HG03139 (cell line): ENCODE measurements around the gene PRRC1.

ENCODE experiments used
- ATAC-seq: cut with Tn5 transposase; IDR thresholded peaks from one replicate; pipeline ENCODE4 v1.9.1; 2021; ENCODE audit not compliant: unreplicated experiment

The PRRC1 gene

DNA sequence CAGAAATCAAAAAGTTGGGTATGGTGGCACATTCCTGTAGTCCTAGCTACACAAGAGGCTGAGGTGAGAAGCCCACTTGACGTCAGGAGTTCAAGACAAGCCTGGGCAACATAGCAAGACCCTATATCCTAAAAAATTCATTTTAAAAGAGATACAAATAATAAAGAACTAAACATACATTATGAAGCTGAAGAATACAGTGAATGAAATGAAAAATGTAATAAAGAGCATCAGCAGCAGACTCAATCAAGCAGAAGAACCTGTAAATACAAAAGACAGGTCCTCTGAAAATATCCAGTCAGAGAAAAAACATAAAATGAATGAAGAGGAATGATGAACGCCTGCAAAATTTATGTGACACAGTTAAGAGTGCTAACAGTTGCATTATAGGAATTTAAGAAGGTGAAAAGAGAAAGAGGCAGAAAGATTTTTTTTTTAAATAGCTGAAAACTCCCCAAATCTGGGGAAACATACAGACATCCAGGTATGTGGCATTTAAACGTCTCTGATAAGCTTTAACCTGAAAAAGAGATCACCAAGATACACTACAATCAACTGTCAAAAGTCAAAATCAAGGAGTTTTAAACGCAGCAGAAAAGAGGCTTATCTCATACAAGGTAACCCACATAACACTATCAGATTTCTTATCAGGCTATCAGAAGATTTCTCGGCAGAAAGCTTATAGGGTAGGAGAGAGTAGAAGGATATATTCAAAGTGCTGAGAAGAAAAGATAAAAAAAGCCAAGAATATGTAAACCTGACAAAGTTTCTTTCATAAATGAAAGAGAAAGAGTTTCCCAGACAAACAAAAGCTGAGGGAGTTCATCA is 57.6 kb downstream of the PRRC1 start:
- no peak for ATAC-seq

DNA sequence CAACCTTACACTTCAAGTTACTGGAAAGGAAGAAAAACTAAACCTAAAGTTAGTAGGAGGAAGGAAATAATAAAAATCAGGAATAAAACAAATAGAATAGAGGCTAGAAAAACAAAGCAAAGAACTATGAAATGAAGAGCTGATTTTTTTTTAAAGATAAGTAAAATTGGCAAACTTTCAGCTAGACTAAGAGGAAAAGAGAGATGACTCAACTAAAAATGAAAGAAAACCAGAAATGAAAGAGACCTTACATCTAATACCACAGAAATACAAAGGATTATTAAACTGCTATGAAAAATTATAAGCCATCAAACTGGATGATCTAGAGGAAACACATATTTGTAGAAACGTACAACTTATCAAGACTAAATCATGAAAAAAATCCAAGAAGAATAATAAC is 60.0 kb downstream of the PRRC1 start:
- ATAC-seq: no peak

DNA sequence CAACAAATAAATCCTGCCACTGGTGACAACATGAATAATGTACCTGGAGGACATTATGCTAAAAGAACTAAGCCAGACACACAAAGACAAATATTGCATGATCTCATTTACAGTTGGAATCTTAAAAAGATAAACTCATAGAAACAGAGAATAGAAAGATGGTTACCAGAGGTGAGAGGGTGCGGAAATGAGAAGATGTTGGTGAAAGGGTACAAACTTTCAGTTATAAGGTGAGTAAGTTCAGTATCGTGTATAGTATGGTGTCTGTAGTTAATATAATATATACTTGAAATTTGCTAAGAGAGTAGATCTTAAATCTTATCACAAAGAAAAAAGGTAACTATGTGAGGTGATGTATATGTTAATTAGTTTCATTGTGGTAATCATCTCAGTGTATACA is 63.3 kb downstream of the PRRC1 start:
- ATAC-seq: no peak

DNA sequence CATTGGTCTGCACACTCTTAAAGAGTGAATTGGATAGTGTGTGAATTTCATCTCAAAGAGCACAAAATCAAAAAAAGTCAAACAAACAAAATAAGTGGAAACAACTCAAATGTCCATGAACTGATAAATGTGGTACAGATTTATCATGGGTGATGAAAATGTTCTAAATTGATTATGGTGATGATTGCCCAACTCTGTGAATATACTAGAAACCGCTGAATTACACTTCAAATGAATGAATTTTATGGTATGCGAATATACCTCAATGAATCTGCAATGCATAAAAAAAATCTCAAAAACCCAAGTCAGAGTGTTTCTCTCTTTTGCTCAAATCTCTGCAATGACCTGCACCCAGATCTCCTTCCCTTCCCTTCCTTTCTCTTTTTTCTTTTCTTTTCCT is 64.0 kb downstream of the PRRC1 start:
- ATAC-seq: no peak

DNA sequence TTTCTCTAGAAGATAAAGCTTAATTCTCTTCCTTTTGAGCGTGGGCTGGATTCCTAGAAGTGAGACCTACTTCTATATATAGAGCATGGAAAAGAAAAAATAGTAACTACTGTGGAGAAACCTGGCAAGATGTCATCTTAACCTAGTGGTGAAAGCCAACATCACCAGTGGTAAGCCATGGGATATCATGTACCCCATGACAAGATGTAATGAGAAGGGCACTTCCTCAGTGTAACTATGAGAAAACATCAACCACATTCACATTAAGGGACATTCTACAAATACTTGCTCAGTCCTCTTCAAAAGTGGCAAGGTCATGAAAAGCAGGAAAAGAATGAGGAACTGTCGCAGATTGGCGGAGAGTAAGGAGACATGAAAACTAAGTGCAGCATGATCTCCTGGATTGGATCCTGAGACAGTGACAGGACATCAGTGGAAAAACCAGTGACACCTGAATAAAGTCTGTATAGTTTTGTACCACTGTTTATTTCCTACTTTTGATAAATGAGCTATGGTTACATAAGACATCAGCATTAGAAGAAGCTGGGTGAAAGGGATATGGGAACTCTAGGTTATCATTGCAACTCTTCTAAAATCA is 65.4 kb downstream of the PRRC1 start:
- no peak for ATAC-seq

DNA sequence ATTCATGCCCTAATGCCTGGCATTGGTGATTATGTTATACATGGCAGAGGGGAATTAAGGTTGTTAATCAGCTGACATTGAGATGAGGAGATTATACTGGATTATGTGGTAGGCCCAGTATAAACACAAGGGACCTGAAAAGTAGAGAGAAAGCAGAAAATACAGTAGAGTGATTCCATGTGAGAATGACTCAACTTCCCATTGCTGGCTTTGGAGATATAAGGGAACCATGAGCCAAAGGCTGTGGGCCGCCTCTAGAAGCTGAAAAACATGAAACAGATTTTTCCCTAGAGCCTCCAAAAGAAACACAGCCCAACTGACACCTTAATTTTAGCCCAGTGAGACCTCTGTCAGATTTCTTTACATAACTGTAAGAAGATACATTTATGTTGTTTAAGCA is 66.4 kb downstream of the PRRC1 start:
- no peak for ATAC-seq

DNA sequence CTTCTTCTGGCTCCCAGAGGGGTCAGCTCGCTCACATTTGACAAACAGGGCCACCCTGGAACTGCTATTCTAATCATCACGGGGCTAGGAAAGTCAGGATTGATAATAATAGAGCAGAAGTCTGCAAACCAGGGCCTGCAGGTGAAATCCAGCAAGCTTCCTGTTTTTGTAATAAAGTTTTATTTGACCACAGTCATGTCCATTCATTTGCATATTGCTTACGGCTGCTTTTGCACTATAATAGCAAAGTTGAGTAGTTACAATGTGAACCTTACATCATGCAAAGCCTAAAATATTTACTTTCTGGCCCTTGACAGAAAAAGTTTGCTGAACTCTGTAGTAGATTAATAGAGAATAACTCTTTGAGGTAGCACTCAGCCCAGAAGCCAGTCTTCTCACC is 68.2 kb downstream of the PRRC1 start:
- ATAC-seq: no peak

DNA sequence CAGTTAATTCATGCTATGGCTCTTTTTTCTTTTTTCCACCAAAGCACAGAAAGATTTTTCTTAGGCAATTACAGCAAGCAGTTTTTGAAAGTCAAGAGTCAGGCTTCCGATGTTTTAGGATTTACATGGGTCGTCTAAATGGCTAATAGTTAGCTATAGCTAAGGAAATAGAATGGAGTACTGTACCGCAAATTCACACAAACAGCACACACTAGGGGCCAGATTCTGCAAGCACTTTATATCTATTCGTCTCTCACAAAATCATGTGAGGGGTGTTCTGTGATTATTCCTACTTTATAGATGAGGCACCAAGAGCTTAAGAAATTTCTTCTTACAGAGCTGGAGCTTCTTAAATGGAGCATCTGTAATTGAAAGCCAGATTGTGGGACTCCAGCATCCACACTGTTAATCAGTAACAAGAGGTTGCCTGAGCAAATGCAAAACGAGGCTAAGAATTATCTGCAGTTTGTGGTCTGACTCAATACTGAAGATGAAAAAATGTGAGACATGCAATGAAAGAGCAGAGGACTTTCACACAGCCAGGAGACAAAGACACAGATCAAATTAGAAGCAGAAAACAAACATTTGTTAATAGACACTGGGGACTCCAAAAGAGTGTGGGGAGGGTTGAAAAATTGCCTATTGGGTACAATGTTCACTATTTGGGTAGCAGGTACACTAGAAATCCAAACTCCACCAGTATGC is 68.8 kb downstream of the PRRC1 start:
- peak; percentile 58 for ATAC-seq

DNA sequence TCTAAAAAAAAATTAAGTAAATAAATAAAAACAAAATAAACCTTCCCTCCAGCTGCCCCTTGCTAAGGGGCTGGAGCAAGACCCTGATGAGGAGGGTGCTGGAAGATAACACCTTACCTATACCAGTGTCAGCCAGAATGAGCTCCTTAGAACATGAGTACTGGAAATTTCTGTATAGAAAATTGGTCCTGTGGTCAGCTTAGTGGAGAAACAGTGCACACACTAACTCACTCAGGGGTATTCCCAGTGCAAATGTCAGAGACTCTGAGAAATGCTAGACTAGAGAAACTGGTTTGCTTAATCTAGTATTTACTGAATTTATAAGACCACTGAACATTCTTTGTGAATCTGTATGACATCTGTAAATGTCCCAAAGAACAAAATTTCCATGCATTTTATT is 69.4 kb downstream of the PRRC1 start:
- ATAC-seq: peak; percentile 23

DNA sequence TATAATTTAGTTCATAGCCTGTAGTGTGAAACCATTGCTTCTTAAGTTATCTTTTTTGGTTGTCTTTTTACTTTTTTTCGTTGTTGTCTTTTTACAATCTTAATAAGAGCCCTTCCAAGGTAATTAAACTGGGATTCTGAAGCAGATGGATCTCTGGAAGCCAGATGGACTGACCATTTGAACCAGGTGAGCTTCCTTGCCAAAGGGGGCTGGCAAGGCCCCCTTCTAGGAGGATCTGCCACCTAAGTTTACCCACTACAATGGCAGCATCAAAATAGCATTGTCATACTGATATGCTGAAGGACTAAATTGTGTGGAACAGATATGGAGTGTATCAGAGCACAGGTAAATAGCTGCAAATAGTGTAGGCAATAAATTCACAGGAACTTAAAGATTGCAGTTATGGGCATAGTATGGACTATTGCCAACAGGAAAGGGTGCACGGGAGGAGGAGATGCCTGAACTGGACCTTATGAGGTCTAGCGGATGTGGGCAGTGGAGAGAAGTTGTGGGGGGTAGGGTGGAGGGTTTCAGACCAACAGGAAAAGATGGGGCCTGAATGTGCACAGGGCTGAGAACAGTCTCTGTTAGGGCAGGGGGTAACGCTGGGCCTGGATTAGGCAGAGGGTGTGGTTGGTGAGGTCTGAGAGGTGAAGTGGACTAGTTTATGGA is 69.9 kb downstream of the PRRC1 start:
- ATAC-seq: no peak

DNA sequence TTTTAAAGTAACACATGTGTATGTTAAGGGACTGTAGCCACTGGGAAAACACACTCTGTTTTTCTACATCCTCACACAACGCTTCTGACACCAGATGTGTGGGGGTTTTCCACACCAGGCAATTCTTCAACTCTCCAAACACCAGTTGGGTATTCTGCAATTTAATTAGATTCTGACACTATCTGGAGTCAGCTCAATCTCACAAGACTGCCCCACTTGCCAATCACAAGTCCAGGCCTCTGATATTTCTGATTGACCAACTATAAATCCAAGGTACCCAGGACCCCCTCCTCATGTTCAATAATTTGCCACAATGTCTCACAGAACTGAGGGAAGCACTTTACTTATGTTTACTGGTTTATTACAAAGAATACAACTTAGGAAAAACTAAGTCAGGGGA is 70.9 kb downstream of the PRRC1 start:
- no peak for ATAC-seq

DNA sequence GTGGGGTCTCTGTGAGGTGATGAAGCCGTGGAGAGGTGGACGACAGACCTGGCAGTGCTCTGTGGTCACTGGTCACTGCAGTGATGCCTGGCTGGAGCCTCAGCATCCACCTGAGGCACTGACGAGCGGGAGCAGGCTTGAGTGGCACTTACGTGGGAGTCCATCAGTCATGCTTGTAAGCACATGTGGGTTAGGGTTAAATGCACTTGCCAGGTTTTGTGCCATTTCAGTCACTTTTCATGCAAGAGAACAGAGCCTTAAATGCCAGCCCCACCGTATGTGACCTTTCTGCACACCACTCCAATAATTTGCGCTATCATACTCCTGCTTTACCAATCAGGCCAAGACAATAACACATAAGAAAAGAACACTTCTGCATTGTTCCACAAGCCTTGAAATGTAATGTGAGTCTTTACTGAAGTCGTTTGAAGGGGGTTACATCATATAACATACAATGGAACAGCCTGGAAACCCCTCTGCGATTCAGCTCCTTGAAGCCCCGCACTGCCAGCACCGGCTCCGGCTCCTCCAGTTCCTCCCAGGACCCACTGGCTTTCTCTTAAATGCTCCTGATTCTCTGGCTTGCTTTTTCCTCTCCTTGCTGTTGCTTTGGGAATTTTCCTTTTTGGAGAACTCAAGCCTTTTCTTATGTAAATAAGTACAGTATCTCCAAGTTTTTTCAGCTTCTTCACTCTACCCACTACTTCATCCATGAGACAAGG is 72.0 kb downstream of the PRRC1 start:
- no peak for ATAC-seq

DNA sequence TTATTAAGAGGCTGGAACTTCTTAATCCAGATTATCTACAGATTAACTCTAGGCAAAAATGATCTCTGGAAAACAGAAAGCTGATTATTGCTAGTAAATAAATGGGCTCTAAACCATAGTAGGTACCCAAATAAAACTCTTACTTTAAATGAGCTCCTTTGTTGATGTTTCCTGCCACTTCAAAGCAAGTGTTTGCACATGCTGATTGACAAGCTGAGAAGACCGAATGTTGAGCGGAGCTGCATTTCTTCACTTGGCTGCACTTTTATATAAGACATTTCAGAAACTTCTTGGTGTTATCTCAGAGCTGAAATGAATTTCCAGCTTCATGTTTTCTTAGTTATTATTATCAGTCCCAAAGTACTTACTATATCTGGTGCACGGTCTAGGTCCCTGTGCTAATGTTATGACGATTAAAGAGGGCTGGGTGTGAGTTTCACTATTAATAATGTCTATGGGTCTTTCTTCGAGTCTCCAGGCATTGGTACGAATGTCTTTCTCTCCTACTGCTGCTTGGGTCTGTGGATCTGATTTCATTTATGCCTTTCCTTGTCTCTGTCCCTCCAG is 72.8 kb downstream of the PRRC1 start:
- peak; percentile 41 for ATAC-seq

DNA sequence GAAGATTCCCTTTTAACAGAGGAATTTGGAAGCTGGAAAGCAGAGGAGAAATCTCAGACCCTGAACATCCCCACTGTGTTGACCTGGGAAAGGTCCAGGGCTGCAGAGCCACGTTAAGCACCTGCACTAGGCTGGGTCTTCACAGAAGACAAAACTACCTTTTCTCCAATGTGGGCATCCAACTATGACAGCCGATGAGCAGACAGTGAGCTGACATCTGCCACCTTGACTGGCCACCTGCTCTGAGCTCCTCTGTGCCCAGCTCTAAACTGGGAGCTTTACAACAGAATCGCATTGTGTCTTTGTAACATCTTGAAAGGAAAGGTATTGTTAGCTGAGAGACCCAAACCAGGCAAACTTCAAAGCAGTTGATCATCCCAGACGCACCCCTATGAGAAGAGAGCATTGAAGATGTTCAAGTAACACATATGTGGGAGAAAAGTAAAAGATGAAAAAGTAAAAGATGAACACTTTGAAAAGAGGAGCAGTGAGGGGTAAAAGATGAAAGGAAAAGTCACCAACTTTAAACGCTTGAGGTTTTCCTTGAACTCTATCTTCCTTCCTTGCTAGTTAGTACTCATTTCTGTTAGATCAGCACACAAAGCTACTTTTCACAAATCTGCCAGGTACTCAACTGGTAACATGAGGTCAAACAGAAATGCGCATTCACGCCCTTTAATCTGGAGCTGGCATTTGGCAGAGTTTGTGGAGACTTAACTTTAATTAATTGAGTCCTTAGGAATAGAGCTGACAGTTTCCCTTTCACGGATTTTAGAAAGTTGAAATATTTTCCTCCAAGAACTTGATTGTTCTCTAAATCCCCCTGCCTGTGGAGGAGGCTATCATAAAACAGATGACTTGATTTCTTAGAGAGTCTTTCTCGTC is 78.3 kb downstream of the PRRC1 start:
- no peak for ATAC-seq

DNA sequence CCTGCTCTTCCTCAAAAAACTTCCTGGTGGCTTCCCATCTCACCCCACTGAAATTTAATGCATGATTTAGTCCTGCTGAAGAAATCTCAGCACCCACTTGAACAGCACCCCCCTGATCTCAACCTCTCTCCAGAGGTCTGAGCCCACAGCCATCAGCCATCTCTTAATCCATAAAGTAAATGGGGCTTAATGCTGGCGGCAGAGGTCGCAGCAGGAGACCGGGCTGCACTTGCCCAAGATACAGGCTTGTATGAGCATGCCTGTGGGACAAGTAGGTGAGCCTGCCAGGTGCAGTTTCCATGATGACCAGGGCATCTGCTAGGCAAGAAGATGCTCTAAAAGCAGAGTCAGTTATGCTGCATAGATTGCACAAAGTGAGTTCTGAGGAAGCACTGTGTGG is 79.1 kb downstream of the PRRC1 start:
- no peak for ATAC-seq

DNA sequence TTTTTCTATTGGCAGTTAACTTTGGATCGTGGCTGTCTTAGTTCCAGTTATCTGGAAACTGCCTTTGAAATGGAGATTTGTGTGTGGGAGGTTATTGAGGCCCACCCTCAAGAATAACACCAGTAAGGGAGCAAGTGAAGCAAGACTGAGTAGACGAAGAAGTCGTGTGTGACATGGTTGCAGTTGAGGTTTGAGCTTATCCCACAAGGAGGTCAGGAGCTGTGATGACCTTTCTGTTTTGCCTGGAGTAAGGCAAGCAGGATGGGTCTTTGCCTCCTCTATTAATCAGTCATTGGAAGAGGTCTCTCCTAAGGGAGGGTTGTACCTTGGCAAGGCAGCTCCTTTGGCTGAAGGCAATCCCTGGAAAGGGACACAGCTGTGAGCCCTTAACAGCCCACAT is 81.9 kb downstream of the PRRC1 start:
- ATAC-seq: no peak

DNA sequence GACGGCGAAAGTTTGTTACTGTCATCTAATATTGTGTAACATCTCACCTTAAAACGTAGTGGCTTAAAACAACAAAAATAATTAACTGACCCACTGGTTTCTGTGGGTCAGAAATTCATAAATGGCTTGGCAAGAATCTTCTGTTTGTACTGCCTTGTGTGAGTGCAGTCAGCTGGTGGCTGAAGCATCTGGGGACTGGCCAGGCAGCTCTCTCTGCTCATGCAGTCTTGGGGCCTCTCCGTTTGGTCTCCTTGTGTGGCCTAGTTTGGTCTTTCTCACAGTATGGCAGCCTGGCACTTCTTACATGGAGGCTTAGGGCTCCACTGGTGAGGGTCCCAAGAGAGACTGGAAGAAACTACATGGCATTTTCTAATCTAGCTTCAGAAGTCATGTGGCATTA is 82.4 kb downstream of the PRRC1 start:
- no peak for ATAC-seq

DNA sequence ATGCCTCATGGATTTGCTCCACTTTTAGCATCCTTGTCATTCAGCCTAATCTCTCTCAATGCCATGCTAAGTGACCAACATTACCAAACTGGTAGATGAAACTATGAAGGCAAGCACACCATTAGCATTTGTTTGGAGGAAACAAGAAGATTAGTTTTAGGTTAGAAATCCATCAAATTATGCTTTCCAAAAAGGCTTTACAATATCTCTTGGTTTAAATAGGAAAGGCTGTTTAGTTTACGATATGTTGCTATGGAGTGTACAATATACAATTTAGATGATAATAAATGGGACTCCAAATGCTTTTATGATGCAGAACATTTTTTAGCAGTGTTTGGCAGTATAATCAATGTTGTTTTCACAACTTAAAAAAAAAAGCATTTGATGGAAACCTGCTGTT is 83.7 kb downstream of the PRRC1 start:
- ATAC-seq: no peak

DNA sequence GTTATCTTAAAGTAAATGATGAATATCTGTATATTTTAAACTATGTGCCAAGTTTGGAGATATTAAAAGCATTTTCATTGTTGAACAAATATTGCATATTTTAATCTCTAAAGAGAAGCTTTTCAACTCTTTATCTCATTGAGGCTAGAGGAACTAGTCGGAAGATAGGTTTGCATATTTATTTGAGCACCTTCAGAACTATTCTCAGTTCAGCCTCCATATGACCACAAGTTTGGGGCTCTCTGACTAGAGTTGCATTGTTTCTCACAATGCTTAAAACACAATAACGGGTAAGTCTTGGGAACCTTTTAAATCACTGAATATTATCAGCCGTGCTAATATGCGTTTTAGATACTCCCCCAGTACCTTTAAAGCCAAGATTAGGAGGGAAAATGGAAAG is 84.2 kb downstream of the PRRC1 start:
- ATAC-seq: no peak

DNA sequence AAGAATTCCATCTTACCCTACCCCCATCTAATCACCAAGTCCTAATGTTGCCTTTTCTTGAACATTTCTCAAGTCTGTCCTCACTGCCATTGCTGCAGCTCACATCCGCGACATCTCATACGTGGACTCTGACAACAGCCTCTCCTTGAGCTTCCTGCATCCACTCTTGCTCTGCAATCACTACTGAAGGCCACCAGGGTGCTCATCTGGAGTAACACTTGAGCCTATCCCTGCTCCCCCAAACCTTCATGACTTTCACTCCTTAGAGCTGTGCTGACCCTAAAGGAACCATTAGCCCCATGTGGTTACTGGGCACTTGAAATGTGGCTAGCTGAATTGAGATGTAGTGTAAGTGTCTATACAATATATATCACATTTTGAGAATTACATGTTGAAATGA is 85.0 kb downstream of the PRRC1 start:
- ATAC-seq: no peak
